GM12878 (cell line): ENCODE data around the gene AIG1. TPM values are rescaled to one million over a fixed set of nuclear protein-coding genes. Genes with fewer than 3 reads are reported as not detected.

Experiments used
- CHD4 ChIP-seq: fragments of 200-600 bp; sonication (generic); IDR thresholded peaks from 2 replicates; pipeline ENCODE4 v1.6.1; 2016; ENCODE audit warnings: mild to moderate bottlenecking
- DPF2 ChIP-seq: fragments of 450-650 bp; IDR thresholded peaks from 2 replicates; pipeline ENCODE4 v1.6.1; 2017; ENCODE audit warnings: mild to moderate bottlenecking
- EP300 ChIP-seq, 2 experiments: fragments of 150-350 bp in 1 of 2; IDR thresholded peaks; 2 replicates each; pipeline ENCODE4 v1.6.1; 2011 to 2012; ENCODE audit warnings: low read depth in 2 of 2, low read length in 2 of 2, borderline replicate concordance in 1 of 2, improper control_type of control experiment in 1 of 2, inconsistent platforms in 1 of 2; ENCODE audit not compliant: control insufficient read depth in 1 of 2
- JUNB ChIP-seq: IDR thresholded peaks from 2 replicates; pipeline ENCODE4 v1.6.1; 2016; ENCODE audit warnings: antibody characterized with exemption, mild to moderate bottlenecking
- NBN ChIP-seq: fragments of 450-650 bp; IDR thresholded peaks from 2 replicates; pipeline ENCODE4 v1.6.1; 2016
- RFX5 ChIP-seq: IDR thresholded peaks from 2 replicates; pipeline ENCODE4 v1.6.1; 2011; ENCODE audit warnings: low read depth, low read length, improper control_type of control experiment
- SIN3A ChIP-seq: IDR thresholded peaks from 2 replicates; pipeline ENCODE4 v1.6.1; 2012; ENCODE audit warnings: low read depth, low read length, improper control_type of control experiment
- SIX5 ChIP-seq: IDR thresholded peaks from 2 replicates; pipeline ENCODE4 v1.6.1; 2011; ENCODE audit warnings: mild to moderate bottlenecking, low read depth, low read length, moderate library complexity; ENCODE audit not compliant: severe bottlenecking
- SMC3 ChIP-seq: IDR thresholded peaks from 2 replicates; pipeline ENCODE4 v1.6.1; 2011; ENCODE audit warnings: low read length, improper control_type of control experiment, borderline replicate concordance
- SPI1 ChIP-seq: IDR thresholded peaks from 2 replicates; pipeline ENCODE4 v1.6.1; 2011; ENCODE audit warnings: low read depth, mild to moderate bottlenecking, low read length, moderate library complexity, borderline replicate concordance; ENCODE audit not compliant: insufficient read depth
- SUZ12 ChIP-seq: fragments of 200-600 bp; sonication (generic); IDR thresholded peaks from one replicate; pipeline ENCODE4 v1.6.1; 2018; ENCODE audit warnings: antibody characterized with exemption, mild to moderate bottlenecking; ENCODE audit not compliant: unreplicated experiment
- TCF7 ChIP-seq: IDR thresholded peaks from 2 replicates; pipeline ENCODE4 v1.6.1; 2014; ENCODE audit warnings: antibody characterized with exemption, borderline replicate concordance
- ZSCAN29 ChIP-seq: fragments of 450-650 bp; IDR thresholded peaks from 2 replicates; pipeline ENCODE4 v1.6.1; 2017; ENCODE audit warnings: mild to moderate bottlenecking, moderate library complexity
- polyA plus RNA-seq, 11 experiments: library from polyadenylated mRNA; depleted of rRNA in 4 of 11; unstranded in 6 of 11; stranded (reverse) in 5 of 11; fragments of >200 nt; fragmentation: Nextera tagmentation in 4 of 11; fragmentation: Illumina TruSeq in 1 of 11; extraction: Ambion mirVana in 4 of 11; extraction: Trizol in 1 of 11; gene quantifications; 1 replicate in 1 of 11; 2 replicates in 10 of 11; pipeline versions ENCODE4 v1.2.1 to v1.2.3, GENCODE V29; 2011 to 2016; ENCODE audit warnings: inconsistent platforms in 2 of 11, missing spikeins in 2 of 11, low read depth in 1 of 11
- total RNA-seq, 4 experiments: library from RNA; depleted of rRNA in 3 of 4; stranded (reverse); fragments of >200 nt in 3 of 4; fragmentation: Illumina TruSeq in 1 of 4; extraction: Trizol in 1 of 4; gene quantifications; 2 replicates each; pipeline versions ENCODE4 v1.2.1 to v1.2.3, GENCODE V29; 2013 to 2021
- TF ChIP-seq, protein P1 (sequence below): fragments of 450-650 bp; IDR thresholded peaks from 2 replicates; pipeline ENCODE4 v1.6.1; 2017; ENCODE audit warnings: mild to moderate bottlenecking, moderate library complexity
- TF ChIP-seq, protein P2 (sequence below), 3 experiments: IDR thresholded peaks in 2 of 3; conservative IDR thresholded peaks in 1 of 3; 2 replicates each; pipeline ENCODE4 v1.5.1; 2011; ENCODE audit warnings: low read depth in 3 of 3, low read length in 3 of 3, mild to moderate bottlenecking in 3 of 3, control low read depth in 2 of 3, moderate library complexity in 2 of 3, inconsistent platforms in 1 of 3, mixed read lengths in 1 of 3; ENCODE audit not compliant: control insufficient read depth in 2 of 3, insufficient read depth in 1 of 3; ENCODE audit errors: extremely low read depth in 1 of 3
- TF ChIP-seq, protein P3 (sequence below): fragments of 150-350 bp; IDR thresholded peaks from 2 replicates; pipeline ENCODE4 v1.6.1; 2016; ENCODE audit warnings: low read depth, low read length
- TF ChIP-seq, protein P4 (sequence below): fragments of 450-650 bp; conservative IDR thresholded peaks from 2 replicates; pipeline ENCODE4 v1.6.1; 2017; ENCODE audit warnings: mild to moderate bottlenecking, moderate library complexity
- TF ChIP-seq, protein P5 (sequence below): fragments of 450-650 bp; IDR thresholded peaks from 2 replicates; pipeline ENCODE4 v1.6.1; 2014; ENCODE audit warnings: mild to moderate bottlenecking

Gene AIG1
- total and polyA plus RNA-seq, 10 of the 15 experiments (the other 5 are each of a cell fraction or from before 2014, with no cell fraction given): 27.0 to 74.5 (median 36.4) TPM

DNA sequence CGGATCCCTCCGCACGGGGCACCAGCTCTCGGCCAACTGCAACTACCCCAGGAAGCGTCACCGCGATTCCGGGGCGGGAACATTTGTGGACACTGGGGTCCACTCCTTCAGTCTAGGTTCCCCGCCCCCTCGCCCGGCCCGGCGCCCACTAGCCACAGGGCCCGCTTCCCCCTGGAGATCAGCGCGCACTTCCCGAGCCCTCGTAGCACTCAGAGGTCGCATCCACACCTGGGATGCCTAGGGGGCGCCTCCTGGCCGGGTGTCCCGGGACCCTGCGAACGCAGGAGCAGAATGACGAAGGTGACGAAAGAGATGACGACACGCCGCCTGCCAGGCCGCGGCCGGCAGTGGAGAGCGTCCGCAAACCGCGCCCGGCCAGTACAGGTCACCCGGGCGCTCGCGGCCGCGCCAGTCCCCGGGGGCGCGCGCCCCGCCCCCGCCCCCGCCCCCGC, 309 bp upstream of the AIG1 start (continued):
- TF ChIP-seq TCF7 (no peak), CHD4 (no peak), SIN3A (0 out of 2 replicates have a peak, but pooled peaks have one; percentile 45), EP300 (IDR thresholded peaks at IDR 0.05; ENCODE audit: borderline replicate concordance in 1 of 2, control insufficient read depth in 1 of 2, low read depth in 2 of 2, low read length in 2 of 2) (no peak; a peak in 1 of 4 replicates), NBN (no peak; the same call in 1 of the 2 replicates), SPI1 (no peak), ZSCAN29 (no peak), SUZ12 (no peak), JUNB (no peak), DPF2 (peak; percentile 88), RFX5 (no peak), SMC3 (0 out of 2 replicates have a peak, but pooled peaks have one; percentile 11), SIX5 (no peak)
- TF ChIP-seq, protein P1, sequence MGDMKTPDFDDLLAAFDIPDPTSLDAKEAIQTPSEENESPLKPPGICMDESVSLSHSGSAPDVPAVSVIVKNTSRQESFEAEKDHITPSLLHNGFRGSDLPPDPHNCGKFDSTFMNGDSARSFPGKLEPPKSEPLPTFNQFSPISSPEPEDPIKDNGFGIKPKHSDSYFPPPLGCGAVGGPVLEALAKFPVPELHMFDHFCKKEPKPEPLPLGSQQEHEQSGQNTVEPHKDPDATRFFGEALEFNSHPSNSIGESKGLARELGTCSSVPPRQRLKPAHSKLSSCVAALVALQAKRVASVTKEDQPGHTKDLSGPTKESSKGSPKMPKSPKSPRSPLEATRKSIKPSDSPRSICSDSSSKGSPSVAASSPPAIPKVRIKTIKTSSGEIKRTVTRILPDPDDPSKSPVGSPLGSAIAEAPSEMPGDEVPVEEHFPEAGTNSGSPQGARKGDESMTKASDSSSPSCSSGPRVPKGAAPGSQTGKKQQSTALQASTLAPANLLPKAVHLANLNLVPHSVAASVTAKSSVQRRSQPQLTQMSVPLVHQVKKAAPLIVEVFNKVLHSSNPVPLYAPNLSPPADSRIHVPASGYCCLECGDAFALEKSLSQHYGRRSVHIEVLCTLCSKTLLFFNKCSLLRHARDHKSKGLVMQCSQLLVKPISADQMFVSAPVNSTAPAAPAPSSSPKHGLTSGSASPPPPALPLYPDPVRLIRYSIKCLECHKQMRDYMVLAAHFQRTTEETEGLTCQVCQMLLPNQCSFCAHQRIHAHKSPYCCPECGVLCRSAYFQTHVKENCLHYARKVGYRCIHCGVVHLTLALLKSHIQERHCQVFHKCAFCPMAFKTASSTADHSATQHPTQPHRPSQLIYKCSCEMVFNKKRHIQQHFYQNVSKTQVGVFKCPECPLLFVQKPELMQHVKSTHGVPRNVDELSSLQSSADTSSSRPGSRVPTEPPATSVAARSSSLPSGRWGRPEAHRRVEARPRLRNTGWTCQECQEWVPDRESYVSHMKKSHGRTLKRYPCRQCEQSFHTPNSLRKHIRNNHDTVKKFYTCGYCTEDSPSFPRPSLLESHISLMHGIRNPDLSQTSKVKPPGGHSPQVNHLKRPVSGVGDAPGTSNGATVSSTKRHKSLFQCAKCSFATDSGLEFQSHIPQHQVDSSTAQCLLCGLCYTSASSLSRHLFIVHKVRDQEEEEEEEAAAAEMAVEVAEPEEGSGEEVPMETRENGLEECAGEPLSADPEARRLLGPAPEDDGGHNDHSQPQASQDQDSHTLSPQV: no peak
- TF ChIP-seq, protein P2, sequence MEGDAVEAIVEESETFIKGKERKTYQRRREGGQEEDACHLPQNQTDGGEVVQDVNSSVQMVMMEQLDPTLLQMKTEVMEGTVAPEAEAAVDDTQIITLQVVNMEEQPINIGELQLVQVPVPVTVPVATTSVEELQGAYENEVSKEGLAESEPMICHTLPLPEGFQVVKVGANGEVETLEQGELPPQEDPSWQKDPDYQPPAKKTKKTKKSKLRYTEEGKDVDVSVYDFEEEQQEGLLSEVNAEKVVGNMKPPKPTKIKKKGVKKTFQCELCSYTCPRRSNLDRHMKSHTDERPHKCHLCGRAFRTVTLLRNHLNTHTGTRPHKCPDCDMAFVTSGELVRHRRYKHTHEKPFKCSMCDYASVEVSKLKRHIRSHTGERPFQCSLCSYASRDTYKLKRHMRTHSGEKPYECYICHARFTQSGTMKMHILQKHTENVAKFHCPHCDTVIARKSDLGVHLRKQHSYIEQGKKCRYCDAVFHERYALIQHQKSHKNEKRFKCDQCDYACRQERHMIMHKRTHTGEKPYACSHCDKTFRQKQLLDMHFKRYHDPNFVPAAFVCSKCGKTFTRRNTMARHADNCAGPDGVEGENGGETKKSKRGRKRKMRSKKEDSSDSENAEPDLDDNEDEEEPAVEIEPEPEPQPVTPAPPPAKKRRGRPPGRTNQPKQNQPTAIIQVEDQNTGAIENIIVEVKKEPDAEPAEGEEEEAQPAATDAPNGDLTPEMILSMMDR (IDR thresholded peaks at IDR 0.05 in 2 of 3, conservative IDR thresholded peaks at IDR 0.05 in 1 of 3; ENCODE audit: control insufficient read depth in 2 of 3, extremely low read depth in 1 of 3, insufficient read depth in 1 of 3, low read depth in 3 of 3, low read length in 3 of 3): peak in 2 of 3 experiments; percentile 10 to 17; a peak in 1 of 6 replicates
- TF ChIP-seq, protein P3, sequence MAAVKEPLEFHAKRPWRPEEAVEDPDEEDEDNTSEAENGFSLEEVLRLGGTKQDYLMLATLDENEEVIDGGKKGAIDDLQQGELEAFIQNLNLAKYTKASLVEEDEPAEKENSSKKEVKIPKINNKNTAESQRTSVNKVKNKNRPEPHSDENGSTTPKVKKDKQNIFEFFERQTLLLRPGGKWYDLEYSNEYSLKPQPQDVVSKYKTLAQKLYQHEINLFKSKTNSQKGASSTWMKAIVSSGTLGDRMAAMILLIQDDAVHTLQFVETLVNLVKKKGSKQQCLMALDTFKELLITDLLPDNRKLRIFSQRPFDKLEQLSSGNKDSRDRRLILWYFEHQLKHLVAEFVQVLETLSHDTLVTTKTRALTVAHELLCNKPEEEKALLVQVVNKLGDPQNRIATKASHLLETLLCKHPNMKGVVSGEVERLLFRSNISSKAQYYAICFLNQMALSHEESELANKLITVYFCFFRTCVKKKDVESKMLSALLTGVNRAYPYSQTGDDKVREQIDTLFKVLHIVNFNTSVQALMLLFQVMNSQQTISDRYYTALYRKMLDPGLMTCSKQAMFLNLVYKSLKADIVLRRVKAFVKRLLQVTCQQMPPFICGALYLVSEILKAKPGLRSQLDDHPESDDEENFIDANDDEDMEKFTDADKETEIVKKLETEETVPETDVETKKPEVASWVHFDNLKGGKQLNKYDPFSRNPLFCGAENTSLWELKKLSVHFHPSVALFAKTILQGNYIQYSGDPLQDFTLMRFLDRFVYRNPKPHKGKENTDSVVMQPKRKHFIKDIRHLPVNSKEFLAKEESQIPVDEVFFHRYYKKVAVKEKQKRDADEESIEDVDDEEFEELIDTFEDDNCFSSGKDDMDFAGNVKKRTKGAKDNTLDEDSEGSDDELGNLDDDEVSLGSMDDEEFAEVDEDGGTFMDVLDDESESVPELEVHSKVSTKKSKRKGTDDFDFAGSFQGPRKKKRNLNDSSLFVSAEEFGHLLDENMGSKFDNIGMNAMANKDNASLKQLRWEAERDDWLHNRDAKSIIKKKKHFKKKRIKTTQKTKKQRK: no peak
- TF ChIP-seq, protein P4, sequence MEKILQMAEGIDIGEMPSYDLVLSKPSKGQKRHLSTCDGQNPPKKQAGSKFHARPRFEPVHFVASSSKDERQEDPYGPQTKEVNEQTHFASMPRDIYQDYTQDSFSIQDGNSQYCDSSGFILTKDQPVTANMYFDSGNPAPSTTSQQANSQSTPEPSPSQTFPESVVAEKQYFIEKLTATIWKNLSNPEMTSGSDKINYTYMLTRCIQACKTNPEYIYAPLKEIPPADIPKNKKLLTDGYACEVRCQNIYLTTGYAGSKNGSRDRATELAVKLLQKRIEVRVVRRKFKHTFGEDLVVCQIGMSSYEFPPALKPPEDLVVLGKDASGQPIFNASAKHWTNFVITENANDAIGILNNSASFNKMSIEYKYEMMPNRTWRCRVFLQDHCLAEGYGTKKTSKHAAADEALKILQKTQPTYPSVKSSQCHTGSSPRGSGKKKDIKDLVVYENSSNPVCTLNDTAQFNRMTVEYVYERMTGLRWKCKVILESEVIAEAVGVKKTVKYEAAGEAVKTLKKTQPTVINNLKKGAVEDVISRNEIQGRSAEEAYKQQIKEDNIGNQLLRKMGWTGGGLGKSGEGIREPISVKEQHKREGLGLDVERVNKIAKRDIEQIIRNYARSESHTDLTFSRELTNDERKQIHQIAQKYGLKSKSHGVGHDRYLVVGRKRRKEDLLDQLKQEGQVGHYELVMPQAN: 0 out of 2 replicates have a peak, but pooled peaks have one; percentile 38
- TF ChIP-seq, protein P5, sequence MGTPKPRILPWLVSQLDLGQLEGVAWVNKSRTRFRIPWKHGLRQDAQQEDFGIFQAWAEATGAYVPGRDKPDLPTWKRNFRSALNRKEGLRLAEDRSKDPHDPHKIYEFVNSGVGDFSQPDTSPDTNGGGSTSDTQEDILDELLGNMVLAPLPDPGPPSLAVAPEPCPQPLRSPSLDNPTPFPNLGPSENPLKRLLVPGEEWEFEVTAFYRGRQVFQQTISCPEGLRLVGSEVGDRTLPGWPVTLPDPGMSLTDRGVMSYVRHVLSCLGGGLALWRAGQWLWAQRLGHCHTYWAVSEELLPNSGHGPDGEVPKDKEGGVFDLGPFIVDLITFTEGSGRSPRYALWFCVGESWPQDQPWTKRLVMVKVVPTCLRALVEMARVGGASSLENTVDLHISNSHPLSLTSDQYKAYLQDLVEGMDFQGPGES: no peak
